DND-41 (cell line): ENCODE results near the gene MAG.

ENCODE experiments used
- CTCF ChIP-seq: IDR thresholded peaks from 2 replicates; pipeline ENCODE4 v1.5.1; 2012; ENCODE audit warnings: borderline replicate concordance, low read length, moderate library complexity, mild to moderate bottlenecking; ENCODE audit not compliant: poor library complexity, severe bottlenecking; ENCODE audit errors: extremely low read depth
- EZH2 ChIP-seq: IDR thresholded peaks from 3 replicates; pipeline ENCODE4 v1.6.1; 2012; ENCODE audit warnings: borderline replicate concordance, low read depth, mild to moderate bottlenecking, moderate library complexity, low read length, inconsistent platforms; ENCODE audit not compliant: severe bottlenecking

GRCh38 chr19:35349614-35350521 lies 57.9 kb downstream of the MAG start:
- TF ChIP-seq CTCF (no peak), EZH2 (no peak)
